ENCODE results near the gene TNFSF4. TPM values are rescaled to one million over a fixed set of nuclear protein-coding genes. Genes with fewer than 3 reads are reported as not detected.

The TNFSF4 gene
- total RNA-seq, 1 donor from 2014 or later = 0.34 TPM

GRCh38 chr1:173153503-173153902 lies 53.6 kb downstream of the TNFSF4 start:
- Mint-ChIP-seq H3K27me3 (ENCODE audit: unreplicated experiment) (no peaks in the 10 kb centered on the region), H3K27ac (ENCODE audit: unreplicated experiment) (no peak overlapping the region), H3K9me3 (ENCODE audit: unreplicated experiment) (peaks cover 2% of the 10 kb centered on the region), H3K4me1 (ENCODE audit: low read depth, unreplicated experiment) (peaks cover 2% of the 10 kb centered on the region), H3K36me3 (ENCODE audit: unreplicated experiment) (peaks cover 7% of the 10 kb centered on the region), H3K4me3 (ENCODE audit: unreplicated experiment) (no peak overlapping the region)
- no peak for DNase-seq
- TF ChIP-seq CTCF (IDR thresholded peaks at IDR 0.05; ENCODE audit: partially characterized antibody, unreplicated experiment) = no peak

GRCh38 chr1:173152598-173152997 lies 54.5 kb downstream of the TNFSF4 start:
- peaks cover 2% of the 10 kb centered on the region for H3K9me3 Mint-ChIP-seq (ENCODE audit: unreplicated experiment)
- TF ChIP-seq CTCF (IDR thresholded peaks at IDR 0.05; ENCODE audit: partially characterized antibody, unreplicated experiment) = no peak
- no peak overlapping the region for H3K27ac Mint-ChIP-seq (ENCODE audit: unreplicated experiment)
- no peak overlapping the region for H3K4me3 Mint-ChIP-seq (ENCODE audit: unreplicated experiment)
- H3K27me3 Mint-ChIP-seq (ENCODE audit: unreplicated experiment) = no peaks in the 10 kb centered on the region
- peaks cover 7% of the 10 kb centered on the region for H3K36me3 Mint-ChIP-seq (ENCODE audit: unreplicated experiment)
- H3K4me1 Mint-ChIP-seq (ENCODE audit: low read depth, unreplicated experiment) = peaks cover 2% of the 10 kb centered on the region
- no peak for DNase-seq

- Mint-ChIP-seq H3K4me1 (ENCODE audit: low read depth, unreplicated experiment) (peaks cover 2% of the 10 kb centered on the region), H3K9me3 (ENCODE audit: unreplicated experiment) (peaks cover 2% of the 10 kb centered on the region), H3K27ac (ENCODE audit: unreplicated experiment) (no peak overlapping the region), H3K4me3 (ENCODE audit: unreplicated experiment) (no peak overlapping the region), H3K27me3 (ENCODE audit: unreplicated experiment) (no peaks in the 10 kb centered on the region), H3K36me3 (ENCODE audit: unreplicated experiment) (peaks cover 7% of the 10 kb centered on the region)
- no peak for DNase-seq
- no peak for TF ChIP-seq CTCF (IDR thresholded peaks at IDR 0.05; ENCODE audit: partially characterized antibody, unreplicated experiment)
These were observed 56.3 kb downstream of the TNFSF4 start for GRCh38 chr1:173150795-173151194.

GRCh38 chr1:173149887-173150286 lies 57.2 kb downstream of the TNFSF4 start:
- no peak for DNase-seq
- Mint-ChIP-seq H3K27ac (ENCODE audit: unreplicated experiment) (no peak overlapping the region), H3K4me3 (ENCODE audit: unreplicated experiment) (no peak overlapping the region), H3K9me3 (ENCODE audit: unreplicated experiment) (peaks cover 2% of the 10 kb centered on the region), H3K36me3 (ENCODE audit: unreplicated experiment) (peaks cover 7% of the 10 kb centered on the region), H3K27me3 (ENCODE audit: unreplicated experiment) (no peaks in the 10 kb centered on the region), H3K4me1 (ENCODE audit: low read depth, unreplicated experiment) (peaks cover 2% of the 10 kb centered on the region)
- no peak for TF ChIP-seq CTCF (IDR thresholded peaks at IDR 0.05; ENCODE audit: partially characterized antibody, unreplicated experiment)

- Mint-ChIP-seq H3K27me3 (ENCODE audit: unreplicated experiment) (no peaks in the 10 kb centered on the region), H3K36me3 (ENCODE audit: unreplicated experiment) (peaks cover 7% of the 10 kb centered on the region), H3K27ac (ENCODE audit: unreplicated experiment) (no peak overlapping the region), H3K4me3 (ENCODE audit: unreplicated experiment) (no peak overlapping the region), H3K9me3 (ENCODE audit: unreplicated experiment) (peaks cover 2% of the 10 kb centered on the region), H3K4me1 (ENCODE audit: low read depth, unreplicated experiment) (peaks cover 2% of the 10 kb centered on the region)
- no peak for DNase-seq
- no peak for TF ChIP-seq CTCF (IDR thresholded peaks at IDR 0.05; ENCODE audit: partially characterized antibody, unreplicated experiment)
These were observed 58.2 kb downstream of the TNFSF4 start for GRCh38 chr1:173148971-173149370.
